ENCODE results near the gene NFATC1.

DNA sequence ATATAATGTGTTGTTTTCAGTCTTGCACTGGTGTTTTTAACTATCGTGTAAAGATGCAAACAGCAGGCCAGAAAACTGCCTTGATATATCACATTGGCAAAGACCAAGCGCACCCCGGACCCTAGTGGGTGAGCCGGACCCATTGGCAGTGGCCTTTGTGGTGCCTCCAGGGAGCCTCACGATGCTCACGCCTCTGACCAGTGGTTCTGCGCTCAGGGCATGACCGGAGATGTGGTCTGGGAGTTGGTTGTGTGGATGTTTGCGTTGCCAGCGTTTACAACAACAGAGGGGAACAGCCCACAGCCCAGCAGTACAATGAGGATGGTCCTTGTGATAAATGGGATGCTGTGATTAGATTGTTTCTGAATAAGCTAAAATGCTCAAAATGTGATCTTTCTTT, 32.6 kb downstream of the NFATC1 start:
- TF ChIP-seq GATA2 (IDR thresholded peaks at IDR 0.05; ENCODE audit: low read depth, low read length) (no peak), GATA3 (IDR thresholded peaks at IDR 0.05; ENCODE audit: low read depth, low read length) (no peak)

Measured in SH-SY5Y (cell line).